H1 (cell line): ENCODE measurements around the gene RAN. TPM values are rescaled to one million over a fixed set of nuclear protein-coding genes. Genes with fewer than 3 reads are reported as not detected.

ENCODE experiments used
- CTCF ChIA-PET: fragments of 300-600 bp; sonication (Branson Sonifier 250); formaldehyde crosslinking; loops from one replicate; lab custom pipeline; 2021; ENCODE audit not compliant: partially characterized antibody; lab: Charles Lee
- POLR2A ChIA-PET: fragments of 300-600 bp; sonication (Branson Sonifier 250); formaldehyde crosslinking; loops from one replicate; lab custom pipeline; 2021; ENCODE audit warnings: inconsistent platforms; ENCODE audit not compliant: partially characterized antibody; lab: Charles Lee
- DNase-seq, 2 experiments: peaks; one replicate each; pipeline versions ENCODE4 v3.0.0 to v3.0.0-alpha.2; 2010 to 2022; ENCODE audit warnings: low spot score in 2 of 2, low read depth in 1 of 2, mixed read lengths in 1 of 2
- FAIRE-seq: peaks from 2 replicates; lab custom pipeline; 2011; peaks lifted over from hg19 to GRCh38; lab: Jason Lieb, UNC
- H2AFZ ChIP-seq: 2 replicates; pipeline ENCODE4 v1.8.1; 2012; ENCODE audit warnings: low read length, inconsistent platforms
- H2AK5ac ChIP-seq: 2 replicates; pipeline ENCODE4 v1.6.1; 2013; ENCODE audit warnings: low read depth, low read length
- H2BK120ac ChIP-seq: replicated peaks from 2 replicates; pipeline ENCODE3; 2013; ENCODE audit warnings: low read depth, low read length, inconsistent platforms
- H2BK12ac ChIP-seq: 2 replicates; pipeline ENCODE4 v1.6.1; 2013; ENCODE audit warnings: low read depth, low read length
- H2BK15ac ChIP-seq: 2 replicates; pipeline ENCODE4 v1.6.1; 2013; ENCODE audit warnings: low read length
- H2BK20ac ChIP-seq: 2 replicates; pipeline ENCODE4 v1.6.1; 2013; ENCODE audit warnings: low read length
- H2BK5ac ChIP-seq: 2 replicates; pipeline ENCODE4 v1.6.1; 2013; ENCODE audit warnings: low read depth, low read length
- H3K14ac ChIP-seq: 2 replicates; pipeline ENCODE4 v1.6.1; 2013; ENCODE audit warnings: inconsistent platforms; ENCODE audit not compliant: insufficient read length
- H3K18ac ChIP-seq: 2 replicates; pipeline ENCODE4 v1.6.1; 2013; ENCODE audit warnings: low read length; ENCODE audit errors: extremely low read depth
- H3K23ac ChIP-seq: 2 replicates; pipeline ENCODE4 v1.6.1; 2013; ENCODE audit warnings: inconsistent platforms; ENCODE audit not compliant: insufficient read length
- H3K23me2 ChIP-seq: 2 replicates; pipeline ENCODE4 v1.6.1; 2013; ENCODE audit warnings: low read depth, low read length
- H3K27ac ChIP-seq: 2 replicates; pipeline ENCODE4 v1.6.1; 2011; ENCODE audit warnings: low read depth, low read length, inconsistent platforms
- H3K27me3 ChIP-seq, 4 experiments: replicated peaks in 1 of 4; 1 replicate in 1 of 4; 2 replicates in 3 of 4; pipeline versions ENCODE4 v1.6.1 to v1.8.1; 2011 to 2013; ENCODE audit warnings: low read length in 3 of 4, mild to moderate bottlenecking in 3 of 4, inconsistent platforms in 2 of 4, mixed read lengths in 2 of 4, moderate library complexity in 1 of 4; ENCODE audit not compliant: control insufficient read depth in 3 of 4, insufficient read depth in 3 of 4; ENCODE audit errors: extremely low read depth in 1 of 4
- H3K36me3 ChIP-seq, 4 experiments: 2 replicates each; pipeline versions ENCODE4 v1.6.1 to v1.8.1; 2011 to 2013; ENCODE audit warnings: mild to moderate bottlenecking in 4 of 4, low read length in 3 of 4, moderate library complexity in 2 of 4, control low read depth in 1 of 4, inconsistent platforms in 1 of 4; ENCODE audit not compliant: insufficient read depth in 4 of 4, control insufficient read depth in 2 of 4
- H3K4ac ChIP-seq: replicated peaks from 2 replicates; pipeline ENCODE3; 2013; ENCODE audit warnings: low read length, low read depth, mixed read lengths, inconsistent platforms; ENCODE audit not compliant: insufficient read length
- H3K4me1 ChIP-seq, 4 experiments: replicated peaks in 1 of 4; 1 replicate in 1 of 4; 2 replicates in 3 of 4; pipeline versions ENCODE4 v1.6.1 to v1.8.1; 2011 to 2013; ENCODE audit warnings: low read length in 3 of 4, inconsistent platforms in 2 of 4, mixed read lengths in 1 of 4; ENCODE audit not compliant: insufficient read depth in 4 of 4, control insufficient read depth in 3 of 4
- H3K4me2 ChIP-seq, 2 experiments: 2 replicates each; pipeline versions ENCODE4 v1.6.1 to v1.8.1; 2011 to 2013; ENCODE audit warnings: low read depth in 2 of 2, low read length in 2 of 2, control low read depth in 1 of 2, inconsistent platforms in 1 of 2, mild to moderate bottlenecking in 1 of 2; ENCODE audit not compliant: insufficient read depth in 1 of 2
- H3K4me3 ChIP-seq, 4 experiments: fragments of 200-600, 300-600 bp in 1 of 4; sonication (generic), shearing (Covaris generic), sonication (Bioruptor Twin) in 1 of 4; 2 replicates each; pipeline versions ENCODE4 v1.5.1 to v1.8.1; 2011 to 2016; ENCODE audit warnings: low read length in 4 of 4, low read depth in 3 of 4, control low read depth in 2 of 4, inconsistent platforms in 2 of 4, mild to moderate bottlenecking in 2 of 4, mixed read lengths in 1 of 4, moderate library complexity in 1 of 4; ENCODE audit not compliant: insufficient read depth in 2 of 4; ENCODE audit errors: extremely low read depth in 1 of 4
- H3K56ac ChIP-seq: replicated peaks from 2 replicates; pipeline ENCODE3; 2013; ENCODE audit warnings: low read depth, mild to moderate bottlenecking, mixed read lengths, low read length, inconsistent platforms; ENCODE audit not compliant: insufficient read length
- H3K79me1 ChIP-seq: 2 replicates; pipeline ENCODE4 v1.6.1; 2013; ENCODE audit warnings: low read depth, low read length, control low read depth
- H3K79me2 ChIP-seq, 2 experiments: 2 replicates each; pipeline versions ENCODE4 v1.6.1 to v1.8.1; 2012 to 2013; ENCODE audit warnings: low read length in 2 of 2, mild to moderate bottlenecking in 2 of 2, inconsistent platforms in 1 of 2; ENCODE audit not compliant: insufficient read depth in 2 of 2, control insufficient read depth in 1 of 2
- H3K9ac ChIP-seq, 4 experiments: replicated peaks in 1 of 4; 1 replicate in 1 of 4; 2 replicates in 3 of 4; pipeline versions ENCODE4 v1.6.1 to v1.8.1; 2011 to 2013; ENCODE audit warnings: low read depth in 3 of 4, low read length in 3 of 4, control low read depth in 2 of 4, mild to moderate bottlenecking in 2 of 4, moderate library complexity in 2 of 4, inconsistent platforms in 1 of 4; ENCODE audit errors: extremely low read depth in 1 of 4
- H3K9me3 ChIP-seq, 2 experiments: 2 replicates each; pipeline versions ENCODE4 v1.6.1 to v1.8.1; 2012 to 2013; ENCODE audit warnings: mild to moderate bottlenecking in 2 of 2, moderate library complexity in 2 of 2, control low read depth in 1 of 2, inconsistent platforms in 1 of 2, low read depth in 1 of 2, low read length in 1 of 2, mixed read lengths in 1 of 2; ENCODE audit not compliant: insufficient read depth in 2 of 2
- H4K20me1 ChIP-seq, 2 experiments: replicated peaks in 1 of 2; 2 replicates each; pipeline versions ENCODE3 to v1.8.1; 2011 to 2013; ENCODE audit warnings: inconsistent platforms in 2 of 2, low read length in 2 of 2, mild to moderate bottlenecking in 1 of 2; ENCODE audit not compliant: insufficient read depth in 2 of 2, control insufficient read depth in 1 of 2
- H4K5ac ChIP-seq: 2 replicates; pipeline ENCODE4 v1.6.1; 2013; ENCODE audit warnings: low read length, low read depth, mixed read lengths, inconsistent platforms; ENCODE audit not compliant: insufficient read length
- H4K8ac ChIP-seq: 2 replicates; pipeline ENCODE4 v1.8.0; 2013; ENCODE audit warnings: mild to moderate bottlenecking, moderate library complexity, low read length, inconsistent platforms; ENCODE audit not compliant: insufficient read depth; ENCODE audit errors: extremely low read depth
- H4K91ac ChIP-seq: replicated peaks from 2 replicates; pipeline ENCODE3; 2013; ENCODE audit warnings: low read length, mixed read lengths, inconsistent platforms; ENCODE audit not compliant: insufficient read length
- BACH1 ChIP-seq: IDR thresholded peaks from 2 replicates; pipeline ENCODE4 v1.6.1; 2012; ENCODE audit warnings: low read length, improper control_type of control experiment
- EGR1 ChIP-seq: IDR thresholded peaks from 2 replicates; pipeline ENCODE4 v1.6.1; 2011; ENCODE audit warnings: low read depth, low read length, borderline replicate concordance
- POU5F1 ChIP-seq: IDR thresholded peaks from 2 replicates; pipeline ENCODE4 v1.6.1; 2011; ENCODE audit warnings: low read depth, mild to moderate bottlenecking, low read length, moderate library complexity
- ZNF274 ChIP-seq: IDR thresholded peaks from 2 replicates; pipeline ENCODE4 v1.7.0; 2012; ENCODE audit warnings: low read length, borderline replicate concordance; ENCODE audit errors: extremely low read depth
- polyA plus RNA-seq, 7 experiments: library from polyadenylated mRNA; depleted of rRNA in 3 of 7; stranded (reverse) in 5 of 7; unstranded in 2 of 7; fragments of >200 nt in 5 of 7; fragments of 200-250 nt in 2 of 7; gene quantifications; 1 replicate in 5 of 7; 2 replicates in 1 of 7; 4 replicates in 1 of 7; pipeline versions ENCODE4 v1.2.1 to v1.2.3, GENCODE V29; 2011 to 2013; ENCODE audit warnings: missing spikeins in 2 of 7, mixed read lengths in 2 of 7
- total RNA-seq: library from RNA; stranded (reverse); fragmentation: NEBNext Ultra II Directional; extraction: Animal tissue kit (Norgen Biotek cat#: 25700); gene quantifications from 2 replicates; pipeline ENCODE4 v1.2.1, GENCODE V29; 2021
- TF ChIP-seq, protein P1 (sequence below): IDR thresholded peaks from 2 replicates; pipeline ENCODE4 v1.6.1; 2011; ENCODE audit warnings: low read length, improper control_type of control experiment

The RAN gene
- total and polyA plus RNA-seq, 2 of the 8 experiments (the other 6 are each of a cell fraction or from before 2014, with no cell fraction given) = 2,064 to 2,203 TPM

- Histone ChIP-seq H3K23me2 (no peaks in the 10 kb centered on the region), H4K5ac (no peak overlapping the region), H3K18ac (no peak overlapping the region), H4K8ac (no peak overlapping the region), H3K14ac (no peak overlapping the region), H3K27me3 (no peaks in the 10 kb centered on the region), H2AK5ac (no peak overlapping the region), H3K4me2 (no peak overlapping the region), H3K4me3 (no peak overlapping the region), H3K4me1 (peaks cover 0 to 2% (median 0%) of the 10 kb centered on the region in 4 experiments; a peak in 2 of 7 replicates), H2BK5ac (no peak overlapping the region), H2BK12ac (no peak overlapping the region), H4K20me1 (no peaks in the 10 kb centered on the region), H2BK15ac (no peak overlapping the region), H2BK120ac (no peak overlapping the region), H3K27ac (no peak overlapping the region), H3K36me3 (no peaks in the 10 kb centered on the region), H3K79me2 (no peaks in the 10 kb centered on the region), H3K9ac (no peak overlapping the region), H2BK20ac (no peak overlapping the region), H3K56ac (no peak overlapping the region), H3K4ac (no peak overlapping the region), H3K79me1 (no peaks in the 10 kb centered on the region), H3K9me3 (peaks cover 2 to 3% of the 10 kb centered on the region in 2 experiments; a peak in 2 of 4 replicates), H2AFZ (no peak overlapping the region), H3K23ac (no peak overlapping the region), H4K91ac (no peak overlapping the region)
- ChIA-PET POLR2A (no interaction called here), CTCF (no interaction called here)
- no peak for TF ChIP-seq EGR1
- TF ChIP-seq, protein P1, sequence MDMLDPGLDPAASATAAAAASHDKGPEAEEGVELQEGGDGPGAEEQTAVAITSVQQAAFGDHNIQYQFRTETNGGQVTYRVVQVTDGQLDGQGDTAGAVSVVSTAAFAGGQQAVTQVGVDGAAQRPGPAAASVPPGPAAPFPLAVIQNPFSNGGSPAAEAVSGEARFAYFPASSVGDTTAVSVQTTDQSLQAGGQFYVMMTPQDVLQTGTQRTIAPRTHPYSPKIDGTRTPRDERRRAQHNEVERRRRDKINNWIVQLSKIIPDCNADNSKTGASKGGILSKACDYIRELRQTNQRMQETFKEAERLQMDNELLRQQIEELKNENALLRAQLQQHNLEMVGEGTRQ = no peak
- TF ChIP-seq POU5F1 = no peak
- TF ChIP-seq ZNF274 = no peak
- TF ChIP-seq BACH1 = no peak
- DNase-seq = no peak
- FAIRE-seq = no peak
Measured at GRCh38 chr12:130911933-130912332, 40.1 kb downstream of the RAN start.
